Nephron progenitor cell (in vitro differentiated cells): ENCODE data around the gene PHYHD1.

Experiments used
- DNase-seq: peaks from one replicate; pipeline ENCODE4 v3.0.0; 2021
- H3K27ac Mint-ChIP-seq: 2 replicates; pipeline ENCODE4 v1.8.0; 2021; ENCODE audit warnings: mild to moderate bottlenecking, moderate library complexity, mixed read lengths
- H3K27me3 Mint-ChIP-seq: 2 replicates; pipeline ENCODE4 v1.8.0; 2021; ENCODE audit warnings: mild to moderate bottlenecking, low read depth, mixed read lengths; ENCODE audit not compliant: poor library complexity
- H3K36me3 Mint-ChIP-seq: 2 replicates; pipeline ENCODE4 v1.8.0; 2021; ENCODE audit warnings: low read depth, mixed read lengths
- H3K4me1 Mint-ChIP-seq: 2 replicates; pipeline ENCODE4 v1.8.0; 2021; ENCODE audit warnings: mixed read lengths
- H3K4me3 Mint-ChIP-seq: 2 replicates; pipeline ENCODE4 v1.8.0; 2021; ENCODE audit warnings: mild to moderate bottlenecking, moderate library complexity, mixed read lengths
- H3K9me3 Mint-ChIP-seq: 2 replicates; pipeline ENCODE4 v1.8.0; 2021; ENCODE audit warnings: mild to moderate bottlenecking, moderate library complexity, mixed read lengths
- CTCF ChIP-seq: fragments of 200-600 bp; sonication (generic); IDR thresholded peaks from 2 replicates; pipeline ENCODE4 v1.5.0; 2021; ENCODE audit warnings: antibody characterized with exemption

Gene PHYHD1

GRCh38 chr9:128919402-128920089, 1.2 kb upstream of the PHYHD1 start:
- Mint-ChIP-seq H3K4me3 (no peak overlapping the region), H3K27ac (peak overlapping the region; percentile 92), H3K4me1 (peaks cover 24% of the 10 kb centered on the region), H3K36me3 (peaks cover 17% of the 10 kb centered on the region), H3K9me3 (no peaks in the 10 kb centered on the region), H3K27me3 (no peaks in the 10 kb centered on the region)
- DNase-seq = no peak
- no peak for TF ChIP-seq CTCF

- DNase-seq = peak; percentile 69
- H3K27ac Mint-ChIP-seq = peak overlapping the region; percentile 87
- no peaks in the 10 kb centered on the region for H3K27me3 Mint-ChIP-seq
- TF ChIP-seq CTCF = no peak
- peaks cover 24% of the 10 kb centered on the region for H3K4me1 Mint-ChIP-seq
- H3K4me3 Mint-ChIP-seq = peak overlapping the region; percentile 81
- H3K36me3 Mint-ChIP-seq = peaks cover 15% of the 10 kb centered on the region
- H3K9me3 Mint-ChIP-seq = no peaks in the 10 kb centered on the region
Observed at GRCh38 chr9:128921881-128922763, 1.3 kb downstream of the PHYHD1 start.

- peak overlapping the region; percentile 59 for H3K4me3 Mint-ChIP-seq
Observed at GRCh38 chr9:128923493-128923883, 2.7 kb downstream of the PHYHD1 start.

GRCh38 chr9:128927731-128928411, 7.1 kb downstream of the PHYHD1 start:
- Mint-ChIP-seq H3K36me3 (no peaks in the 10 kb centered on the region), H3K27me3 (no peaks in the 10 kb centered on the region), H3K4me3 (no peak overlapping the region), H3K9me3 (no peaks in the 10 kb centered on the region), H3K27ac (peak overlapping the region; percentile 64), H3K4me1 (peaks cover 6% of the 10 kb centered on the region)
- DNase-seq = peak; percentile 67
- peak; percentile 87 for TF ChIP-seq CTCF

More at GRCh38 chr9:128923493-128923883, 2.7 kb downstream of the PHYHD1 start:
- Mint-ChIP-seq H3K27me3 (no peaks in the 10 kb centered on the region), H3K4me1 (peaks cover 30% of the 10 kb centered on the region), H3K9me3 (no peaks in the 10 kb centered on the region), H3K36me3 (peaks cover 4% of the 10 kb centered on the region), H3K27ac (no peak overlapping the region)
- no peak for TF ChIP-seq CTCF
- no peak for DNase-seq

GRCh38 chr9:128928624-128929023, 7.8 kb downstream of the PHYHD1 start:
- H3K27me3 Mint-ChIP-seq = no peaks in the 10 kb centered on the region
- DNase-seq = no peak
- H3K4me1 Mint-ChIP-seq = peaks cover 6% of the 10 kb centered on the region
- no peak overlapping the region for H3K4me3 Mint-ChIP-seq
- H3K27ac Mint-ChIP-seq = no peak overlapping the region
- no peaks in the 10 kb centered on the region for H3K36me3 Mint-ChIP-seq
- H3K9me3 Mint-ChIP-seq = no peaks in the 10 kb centered on the region
- no peak for TF ChIP-seq CTCF
